Activated CD8-positive, alpha-beta T cell treated with anti-CD3 and anti-CD28 coated beads for 36 hours (primary cell): ENCODE results near the gene ANKRD10. TPM values are rescaled to one million over a fixed set of nuclear protein-coding genes. Genes with fewer than 3 reads are reported as not detected.

Source experiments
- ATAC-seq: fragments of 200-7000 bp; cut with Tn5 transposase; one replicate; pipeline ENCODE4 v1.10.0; 2021; ENCODE audit warnings: mild to moderate bottlenecking, moderate library complexity
- CTCF ChIA-PET: fragments of 350-600 bp; sonication (Branson Sonifier 250); formaldehyde crosslinking; loops from one replicate; lab custom pipeline; 2021; ENCODE audit warnings: antibody characterized with exemption; lab: Charles Lee
- POLR2A ChIA-PET: fragments of 350-600 bp; sonication (Branson Sonifier 250); formaldehyde crosslinking; loops from one replicate; lab custom pipeline; 2021; ENCODE audit warnings: antibody characterized with exemption; lab: Charles Lee
- DNase-seq: peaks from one replicate; pipeline ENCODE4 v3.0.0-alpha.2; 2020
- H3K27ac Mint-ChIP-seq: one replicate; pipeline ENCODE4 v1.8.0; 2021; ENCODE audit warnings: mild to moderate bottlenecking, mixed read lengths
- H3K27me3 Mint-ChIP-seq: one replicate; pipeline ENCODE4 v1.8.0; 2021; ENCODE audit warnings: mixed read lengths
- H3K36me3 Mint-ChIP-seq: one replicate; pipeline ENCODE4 v1.8.0; 2021; ENCODE audit warnings: low read depth, mixed read lengths
- H3K4me1 Mint-ChIP-seq: one replicate; pipeline ENCODE4 v1.8.0; 2021; ENCODE audit warnings: low read depth, mixed read lengths
- H3K4me3 Mint-ChIP-seq: one replicate; pipeline ENCODE4 v1.8.0; 2021; ENCODE audit warnings: mild to moderate bottlenecking, moderate library complexity, mixed read lengths
- H3K9me3 Mint-ChIP-seq: one replicate; pipeline ENCODE4 v1.8.0; 2021; ENCODE audit warnings: mixed read lengths
- intact Hi-C: fragments of 100-400 bp; cut with micrococcal nuclease; formaldehyde crosslinking; loops from one replicate; pipeline ENCODE4 v1.10.0; 2022
- total RNA-seq, 2 experiments: library from RNA; stranded (reverse); gene quantifications; one replicate each; pipeline ENCODE4 v1.2.3, GENCODE V29; 2021
- TF ChIP-seq, protein P1 (sequence below): fragments of 200-600 bp; IDR thresholded peaks from one replicate; pipeline ENCODE4 v1.8.0; 2022; ENCODE audit warnings: antibody characterized with exemption, mild to moderate bottlenecking

The ANKRD10 gene
- total RNA-seq, 2 experiments from 2014 or later, result 81.6 to 86.1 TPM

DNA sequence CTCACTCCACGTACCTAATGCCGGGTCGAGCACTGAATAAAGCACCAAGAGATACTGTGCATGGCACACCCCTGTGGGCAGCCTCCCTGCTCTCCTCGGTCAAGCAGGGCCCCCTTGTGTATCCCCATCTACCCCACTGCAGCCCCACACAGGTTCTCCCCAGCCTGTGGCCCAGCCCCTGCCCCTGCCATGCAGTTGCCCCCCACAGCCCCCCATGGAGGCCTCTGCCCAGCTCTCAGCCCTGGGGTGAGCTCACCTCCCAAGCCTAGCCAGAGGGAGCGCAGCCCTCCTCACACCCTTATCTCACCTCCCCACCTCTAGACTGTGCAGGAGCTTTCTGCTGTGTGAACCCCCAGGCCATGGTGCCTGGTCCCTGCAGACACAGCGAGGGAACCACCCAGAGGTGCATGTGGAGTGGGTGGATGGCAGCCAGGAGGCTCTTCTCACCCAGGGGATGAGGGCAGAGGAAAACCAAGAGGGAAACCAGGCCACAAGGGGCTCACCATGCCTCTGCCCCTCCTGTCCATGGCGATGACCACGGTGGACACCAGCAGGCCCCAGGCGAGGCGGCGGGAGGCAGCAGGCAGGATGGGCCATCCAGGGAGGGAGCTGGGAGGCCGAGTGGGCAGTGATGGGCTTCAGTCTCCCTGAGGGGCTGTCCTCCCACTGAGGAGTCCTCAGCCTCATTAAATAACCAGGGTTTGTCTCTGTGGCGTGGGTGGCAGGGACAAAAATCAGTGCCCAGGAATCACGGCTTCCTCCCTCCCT lies 83.2 kb downstream of the ANKRD10 start:
- ChIA-PET CTCF (interaction anchor here (0.8 kb wide), 1 partner anchor 238 kb away, joined by 5 read pairs; no protein-coding TSS in a partner anchor), POLR2A (no interaction called here)
- H3K9me3 Mint-ChIP-seq, result no peaks in the 10 kb centered on the region
- no peaks in the 10 kb centered on the region for H3K36me3 Mint-ChIP-seq
- TF ChIP-seq, protein P1, sequence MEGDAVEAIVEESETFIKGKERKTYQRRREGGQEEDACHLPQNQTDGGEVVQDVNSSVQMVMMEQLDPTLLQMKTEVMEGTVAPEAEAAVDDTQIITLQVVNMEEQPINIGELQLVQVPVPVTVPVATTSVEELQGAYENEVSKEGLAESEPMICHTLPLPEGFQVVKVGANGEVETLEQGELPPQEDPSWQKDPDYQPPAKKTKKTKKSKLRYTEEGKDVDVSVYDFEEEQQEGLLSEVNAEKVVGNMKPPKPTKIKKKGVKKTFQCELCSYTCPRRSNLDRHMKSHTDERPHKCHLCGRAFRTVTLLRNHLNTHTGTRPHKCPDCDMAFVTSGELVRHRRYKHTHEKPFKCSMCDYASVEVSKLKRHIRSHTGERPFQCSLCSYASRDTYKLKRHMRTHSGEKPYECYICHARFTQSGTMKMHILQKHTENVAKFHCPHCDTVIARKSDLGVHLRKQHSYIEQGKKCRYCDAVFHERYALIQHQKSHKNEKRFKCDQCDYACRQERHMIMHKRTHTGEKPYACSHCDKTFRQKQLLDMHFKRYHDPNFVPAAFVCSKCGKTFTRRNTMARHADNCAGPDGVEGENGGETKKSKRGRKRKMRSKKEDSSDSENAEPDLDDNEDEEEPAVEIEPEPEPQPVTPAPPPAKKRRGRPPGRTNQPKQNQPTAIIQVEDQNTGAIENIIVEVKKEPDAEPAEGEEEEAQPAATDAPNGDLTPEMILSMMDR, result no peak
- no peak for DNase-seq
- ATAC-seq, result no peak
- intact Hi-C loops, result no loop called here
- H3K4me1 Mint-ChIP-seq, result no peaks in the 10 kb centered on the region
- no peak overlapping the region for H3K27ac Mint-ChIP-seq
- no peaks in the 10 kb centered on the region for H3K27me3 Mint-ChIP-seq
- no peak overlapping the region for H3K4me3 Mint-ChIP-seq

DNA sequence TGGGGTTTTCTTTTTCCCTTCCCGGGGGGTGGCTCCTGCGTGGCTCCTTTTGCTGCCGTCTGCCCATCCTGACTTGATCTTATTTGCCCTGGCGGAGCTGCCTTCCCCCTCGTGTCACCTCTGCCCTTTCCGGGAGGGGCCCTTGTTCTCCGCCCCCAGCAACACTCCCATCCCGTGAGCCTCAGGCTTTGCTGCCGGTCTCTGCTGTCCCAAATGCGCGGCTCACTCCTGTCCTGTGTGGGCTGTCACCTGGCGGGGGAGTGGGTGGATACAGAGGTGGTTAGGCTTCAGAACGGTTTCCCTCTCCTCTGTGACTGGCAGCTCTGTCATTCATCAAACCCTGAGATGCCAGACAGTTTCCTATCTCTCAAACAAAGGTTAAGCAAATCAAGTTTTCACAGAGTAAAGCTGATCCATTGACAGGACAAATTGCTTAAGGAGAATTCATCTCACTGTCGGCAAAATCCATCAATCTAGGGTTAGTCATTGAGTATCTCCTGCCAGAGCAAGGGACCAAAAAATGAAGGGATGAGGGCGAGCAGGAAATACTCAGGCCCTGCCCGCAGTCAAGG lies 84.0 kb downstream of the ANKRD10 start:
- POLR2A ChIA-PET, result no interaction called here

DNA sequence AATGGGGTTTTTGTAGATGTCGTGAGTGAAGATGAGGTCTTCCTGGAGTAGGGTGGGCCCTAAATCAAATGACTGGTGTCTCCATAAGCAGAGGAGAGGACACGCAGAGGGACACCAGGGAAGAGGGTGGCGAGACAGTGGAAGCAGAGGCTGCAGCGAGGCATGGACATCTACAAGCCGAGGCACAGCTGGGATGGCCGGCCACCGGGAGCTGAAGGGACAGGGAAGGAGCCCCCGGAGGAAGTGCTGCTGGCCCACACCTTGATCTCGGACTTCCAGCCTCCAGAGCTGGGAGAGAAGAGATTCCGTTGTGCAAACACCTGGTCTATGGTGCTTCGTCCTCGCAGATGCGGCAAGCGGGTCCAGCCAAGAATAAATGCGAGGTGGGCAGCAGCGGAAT lies 84.5 kb downstream of the ANKRD10 start:
- H3K27me3 Mint-ChIP-seq, result no peaks in the 10 kb centered on the region
- ATAC-seq (no peak), DNase-seq (no peak)
- no peak overlapping the region for H3K27ac Mint-ChIP-seq
- H3K9me3 Mint-ChIP-seq, result no peaks in the 10 kb centered on the region
- no peaks in the 10 kb centered on the region for H3K36me3 Mint-ChIP-seq
- intact Hi-C loops, result no loop called here
- ChIA-PET POLR2A (no interaction called here), CTCF (no interaction called here)
- no peaks in the 10 kb centered on the region for H3K4me1 Mint-ChIP-seq
- H3K4me3 Mint-ChIP-seq, result no peak overlapping the region
- TF ChIP-seq, protein P1, result no peak

More for the DNA sequence above, 84.0 kb downstream of the ANKRD10 start:
- no peak overlapping the region for H3K27ac Mint-ChIP-seq
- H3K4me1 Mint-ChIP-seq, result no peaks in the 10 kb centered on the region
- no peaks in the 10 kb centered on the region for H3K9me3 Mint-ChIP-seq
- no peaks in the 10 kb centered on the region for H3K36me3 Mint-ChIP-seq
- ATAC-seq (no peak), DNase-seq (no peak)
- CTCF ChIA-PET, result interaction anchor here (0.8 kb wide), 1 partner anchor 237 kb away, joined by 5 read pairs; no protein-coding TSS in a partner anchor
- TF ChIP-seq, protein P1, result no peak
- no peak overlapping the region for H3K4me3 Mint-ChIP-seq
- intact Hi-C loops, result no loop called here
- no peaks in the 10 kb centered on the region for H3K27me3 Mint-ChIP-seq

DNA sequence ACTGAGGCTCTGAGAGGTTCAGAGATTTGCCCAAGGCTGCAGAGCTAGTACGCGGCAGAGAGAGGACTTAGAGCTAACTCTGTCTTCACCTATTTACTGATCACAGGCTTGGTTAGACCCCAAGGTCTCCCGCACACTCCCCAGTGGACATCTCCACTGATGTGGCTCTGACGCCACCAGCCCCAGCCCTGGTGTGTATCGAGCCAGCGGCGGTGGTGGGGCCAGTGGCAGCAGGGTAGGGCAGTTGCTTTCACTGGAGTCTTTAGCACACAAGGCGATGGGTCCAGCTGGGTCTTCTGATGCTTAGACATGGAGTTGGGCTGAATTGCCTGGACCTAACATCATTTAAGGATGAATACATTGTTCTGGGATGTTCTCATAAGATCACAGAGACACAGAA lies 85.4 kb downstream of the ANKRD10 start:
- DNase-seq (no peak), ATAC-seq (no peak)
- Mint-ChIP-seq H3K9me3 (no peaks in the 10 kb centered on the region), H3K27ac (no peak overlapping the region), H3K27me3 (no peaks in the 10 kb centered on the region), H3K36me3 (no peaks in the 10 kb centered on the region), H3K4me1 (no peaks in the 10 kb centered on the region), H3K4me3 (no peak overlapping the region)
- intact Hi-C loops, result no loop called here
- ChIA-PET POLR2A (no interaction called here), CTCF (interaction anchor here (1.2 kb wide), 1 partner anchor 11 kb away, joined by 4 read pairs; no protein-coding TSS in a partner anchor)
- TF ChIP-seq, protein P1, result no peak

DNA sequence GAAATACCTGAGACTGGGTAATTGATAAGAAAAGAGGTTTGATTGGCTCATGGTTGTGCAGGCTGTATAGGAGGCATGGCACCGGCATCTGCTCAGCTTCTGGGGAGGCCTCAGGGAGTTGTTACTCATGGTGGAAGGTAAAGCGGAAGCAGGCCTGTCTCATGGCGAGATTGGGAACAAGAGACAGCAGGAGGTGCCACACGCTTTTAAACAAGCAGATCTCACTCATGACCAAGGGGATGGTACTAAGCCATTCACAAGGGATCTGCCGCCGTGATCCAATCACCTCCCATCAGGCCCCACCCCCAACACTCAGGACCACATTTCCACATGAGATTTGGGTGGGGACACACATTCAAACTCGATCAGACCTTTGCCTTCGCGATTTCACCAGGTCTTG lies 86.2 kb downstream of the ANKRD10 start:
- CTCF ChIA-PET, result interaction anchor here (1.2 to 1.3 kb wide), 2 partner anchors 10 kb away, joined by 3 to 4 read pairs; no protein-coding TSS in a partner anchor
- Mint-ChIP-seq H3K27me3 (no peaks in the 10 kb centered on the region), H3K9me3 (no peaks in the 10 kb centered on the region), H3K4me3 (no peak overlapping the region), H3K4me1 (no peaks in the 10 kb centered on the region), H3K27ac (no peak overlapping the region), H3K36me3 (no peaks in the 10 kb centered on the region)
- ATAC-seq (no peak), DNase-seq (no peak)
- intact Hi-C loops, result no loop called here
- POLR2A ChIA-PET, result no interaction called here
- TF ChIP-seq, protein P1, result no peak
